ENCODE results near the gene CAP2. TPM values are rescaled to one million over a fixed set of nuclear protein-coding genes. Genes with fewer than 3 reads are reported as not detected.

Gene CAP2
- total and polyA plus RNA-seq, 9 of the 15 experiments (the other 6 are each of a cell fraction or from before 2014, with no cell fraction given): not detected

- peak; percentile 83 for TF ChIP-seq FUS (optimal IDR thresholded peaks at IDR 0.05; ENCODE audit: low read depth, low read length)
- TF ChIP-seq PHB2 (IDR thresholded peaks at IDR 0.05; ENCODE audit: low read depth): no peak
- no peak for TF ChIP-seq ELF4 (CRISPR knock-in tag; IDR thresholded peaks at IDR 0.05)
- TF ChIP-seq BHLHE40 (IDR thresholded peaks at IDR 0.05; ENCODE audit: low read length): peak; percentile 73
- TF ChIP-seq ZNF512 (tag; IDR thresholded peaks at IDR 0.05): no peak
- TF ChIP-seq KDM5B (IDR thresholded peaks at IDR 0.05; ENCODE audit: insufficient replicate concordance, low read depth, low read length): peak; percentile 4
- TF ChIP-seq NRF1 (conservative IDR thresholded peaks at IDR 0.05 in 1 of 2, IDR thresholded peaks at IDR 0.05 in 1 of 2): no peak; a peak in 1 of 4 replicates
- TF ChIP-seq TAF1 (IDR thresholded peaks at IDR 0.05; ENCODE audit: control insufficient read depth, extremely low read depth, insufficient read depth, low read length, severe bottlenecking): peak; percentile 16
- TF ChIP-seq PKNOX1 (IDR thresholded peaks at IDR 0.05): no peak
- TF ChIP-seq SRSF1 (IDR thresholded peaks at IDR 0.05; ENCODE audit: low read depth, low read length): no peak
- TF ChIP-seq POLR2H (tag; IDR thresholded peaks at IDR 0.05; ENCODE audit: low read depth): no peak
- TF ChIP-seq STAT6 (CRISPR knock-in tag; IDR thresholded peaks at IDR 0.05): peak; percentile 91; the same call in 1 of the 2 replicates
- TF ChIP-seq PTRF (tag; IDR thresholded peaks at IDR 0.05): no peak
- TF ChIP-seq CREB1 (IDR thresholded peaks at IDR 0.05): no peak; the same call in 1 of the 2 replicates
- TF ChIP-seq CREB1 (CRISPR knock-in tag; IDR thresholded peaks at IDR 0.05): no peak
- no peak for TF ChIP-seq RBM25 (IDR thresholded peaks at IDR 0.05; ENCODE audit: low read depth, low read length, severe bottlenecking)
- no peak for TF ChIP-seq KAT2B (IDR thresholded peaks at IDR 0.05; ENCODE audit: low read depth, low read length)
- peak; percentile 86 for TF ChIP-seq RBFOX2 (IDR thresholded peaks at IDR 0.05; ENCODE audit: low read depth, low read length)
- peak; percentile 32; the same call in 1 of the 2 replicates for TF ChIP-seq PHF8 (IDR thresholded peaks at IDR 0.05; ENCODE audit: borderline replicate concordance, low read length)
- TF ChIP-seq SAP30 (IDR thresholded peaks at IDR 0.05; ENCODE audit: borderline replicate concordance, insufficient read depth, low read depth, low read length, poor library complexity, severe bottlenecking): peak; percentile 63
- TF ChIP-seq SMARCC2 (IDR thresholded peaks at IDR 0.05; ENCODE audit: low read depth): peak; percentile 11; the same call in 1 of the 2 replicates
- TF ChIP-seq FOXK2 (conservative IDR thresholded peaks at IDR 0.05 in 1 of 2, IDR thresholded peaks at IDR 0.05 in 1 of 2; ENCODE audit: low read depth in 2 of 2): no peak
- no peak for TF ChIP-seq ZSCAN29 (IDR thresholded peaks at IDR 0.05)
Observed at GRCh38 chr6:17600527-17601385, 207.4 kb downstream of the CAP2 start (continued).
